HepG2 (cell line): ENCODE measurements around the gene TMED6. TPM values are rescaled to one million over a fixed set of nuclear protein-coding genes. Genes with fewer than 3 reads are reported as not detected.

Source experiments
- ATAC-seq: fragments of 200-7000 bp; cut with Tn5 transposase; 3 replicates; pipeline ENCODE4 v1.9.1; 2020; ENCODE audit warnings: mild to moderate bottlenecking, moderate library complexity
- BruUV-seq: library from RNA; stranded (reverse); fragments of 400-500 nt; replicated peaks from 2 replicates; lab custom pipeline; 2021; lab: Mats Ljungman, UMichigan
- CTCF ChIA-PET: fragments of 300-600 bp; formaldehyde crosslinking; extraction: SDS; loops from one replicate; lab custom pipeline; 2021; ENCODE audit warnings: low total read pairs, inconsistent platforms, low intra/inter-chr PET ratio; lab: Yijun Ruan, JAX
- POLR2A ChIA-PET: fragments of 350-600 bp; sonication (Branson Sonifier 250); formaldehyde crosslinking; loops from one replicate; lab custom pipeline; 2020; ENCODE audit warnings: antibody characterized with exemption, inconsistent platforms; lab: Yijun Ruan, JAX
- DNase-seq: peaks from one replicate; pipeline ENCODE4 v3.0.0-alpha.2; 2015; ENCODE audit warnings: low spot score
- FAIRE-seq: peaks from 3 replicates; lab custom pipeline; 2011; peaks lifted over from hg19 to GRCh38; lab: Jason Lieb, UNC
- H2AFZ ChIP-seq: one replicate; pipeline ENCODE4 v1.6.1; 2011; ENCODE audit warnings: low read length, inconsistent platforms
- H3K27ac ChIP-seq: fragments of 300-600 bp; 3 replicates; pipeline ENCODE4 v1.8.0; 2011; ENCODE audit warnings: mixed run types, mild to moderate bottlenecking, mixed read lengths, low read length, inconsistent platforms; ENCODE audit not compliant: insufficient read depth; ENCODE audit errors: extremely low read length
- H3K27me3 ChIP-seq, 2 experiments: fragments of 200-600 bp in 1 of 2; 2 replicates in 1 of 2; 3 replicates in 1 of 2; pipeline versions ENCODE4 v1.6.0 to v1.8.0; 2011; ENCODE audit warnings: low read length in 2 of 2, mild to moderate bottlenecking in 2 of 2, moderate library complexity in 2 of 2, inconsistent platforms in 1 of 2; ENCODE audit not compliant: insufficient read depth in 2 of 2, control insufficient read depth in 1 of 2
- H3K36me3 ChIP-seq, 2 experiments: fragments of 200-600 bp in 1 of 2; replicated peaks in 1 of 2; 2 replicates in 1 of 2; 3 replicates in 1 of 2; pipeline versions ENCODE4 v1.5.1 to v1.8.0; 2011; ENCODE audit warnings: low read length in 2 of 2, inconsistent platforms in 1 of 2; ENCODE audit not compliant: insufficient read depth in 2 of 2, control insufficient read depth in 1 of 2
- H3K4me1 ChIP-seq: 2 replicates; pipeline ENCODE4 v1.5.1; 2012; ENCODE audit warnings: low read length, inconsistent platforms; ENCODE audit not compliant: insufficient read depth
- H3K4me2 ChIP-seq: 2 replicates; pipeline ENCODE4 v1.6.0; 2011; ENCODE audit warnings: low read depth, low read length, inconsistent platforms
- H3K4me3 ChIP-seq, 3 experiments: fragments of 200-600 bp in 1 of 3; sonication (generic), shearing (Covaris generic) in 1 of 3; replicated peaks in 1 of 3; 2 replicates each; pipeline ENCODE4 v1.5.1; 2011 to 2016; ENCODE audit warnings: low read length in 3 of 3, inconsistent platforms in 2 of 3, low read depth in 2 of 3, mild to moderate bottlenecking in 2 of 3, control low read depth in 1 of 3, mixed read lengths in 1 of 3; ENCODE audit not compliant: insufficient read depth in 1 of 3
- H3K79me2 ChIP-seq: one replicate; pipeline ENCODE4 v1.6.1; 2011; ENCODE audit warnings: low read length, inconsistent platforms; ENCODE audit not compliant: insufficient read depth
- H3K9ac ChIP-seq: 2 replicates; pipeline ENCODE4 v1.6.0; 2011; ENCODE audit warnings: mild to moderate bottlenecking, low read depth, low read length, inconsistent platforms; ENCODE audit not compliant: insufficient read depth
- H3K9me3 ChIP-seq: 2 replicates; pipeline ENCODE4 v1.5.1; 2012; ENCODE audit warnings: mild to moderate bottlenecking, low read length
- H4K20me1 ChIP-seq: 2 replicates; pipeline ENCODE4 v1.6.0; 2011; ENCODE audit warnings: inconsistent platforms, mild to moderate bottlenecking, low read length, moderate library complexity; ENCODE audit not compliant: insufficient read depth
- FOXP1 ChIP-seq, 2 experiments: fragments of 450-650 bp in 1 of 2; IDR thresholded peaks; 2 replicates each; pipeline ENCODE4 v1.6.1; 2017 to 2018; ENCODE audit warnings: antibody characterized with exemption in 1 of 2
- HDAC1 ChIP-seq: sonication (generic); formaldehyde crosslinking; IDR thresholded peaks from 2 replicates; pipeline ENCODE4 v1.5.1; 2020; ENCODE audit warnings: mild to moderate bottlenecking, missing genetic modification reagents
- JUND ChIP-seq: sonication (generic); formaldehyde crosslinking; IDR thresholded peaks from 2 replicates; pipeline ENCODE4 v1.8.0; 2022; ENCODE audit warnings: mild to moderate bottlenecking, missing genetic modification reagents
- ZMYM3 ChIP-seq: sonication (generic); formaldehyde crosslinking; IDR thresholded peaks from 2 replicates; pipeline ENCODE4 v1.5.1; 2020; ENCODE audit warnings: mild to moderate bottlenecking, missing genetic modification reagents
- ZNF317 ChIP-seq: sonication (generic); formaldehyde crosslinking; IDR thresholded peaks from 2 replicates; pipeline ENCODE4 v1.5.0; 2020; ENCODE audit warnings: mild to moderate bottlenecking, missing genetic modification reagents
- ZNF552 ChIP-seq: sonication (generic); formaldehyde crosslinking; IDR thresholded peaks from 2 replicates; pipeline ENCODE4 v1.9.0; 2022; ENCODE audit warnings: missing genetic modification reagents, mild to moderate bottlenecking, borderline replicate concordance
- WGBS: methylation state at CpG from one replicate; pipeline ENCODE4 v1.1.6; 2017; ENCODE audit warnings: low lambda C conversion rate; 5-methylcytosine and 5-hydroxymethylcytosine counted together
- in situ Hi-C: cut with HindIII; loops from 2 replicates; pipeline ENCODE4 v1.10.0; 2017; ENCODE audit warnings: low pct_unique_long_range_greater_than_20kb; ENCODE audit not compliant: extremely low pct_ligation_motif_present
- intact Hi-C: fragments of 100-400 bp; cut with micrococcal nuclease; formaldehyde crosslinking; loops from one replicate; pipeline ENCODE4 v1.10.0; 2022; ENCODE audit not compliant: unreplicated experiment
- polyA plus RNA-seq, 8 experiments: library from polyadenylated mRNA; depleted of rRNA in 3 of 8; stranded (reverse) in 7 of 8; unstranded in 1 of 8; fragments of >200 nt; fragmentation: Illumina TruSeq in 4 of 8; extraction: Trizol in 4 of 8; gene quantifications; 2 replicates each; pipeline versions ENCODE4 v1.2.1 to v1.2.3, GENCODE V29; 2011 to 2016; ENCODE audit warnings: low read depth in 4 of 8, missing spikeins in 1 of 8, mixed read lengths in 1 of 8; ENCODE audit not compliant: insufficient read depth in 1 of 8
- total RNA-seq, 5 experiments: library from RNA; depleted of rRNA; stranded (reverse); fragments of >200 nt; fragmentation: Illumina TruSeq; extraction: Trizol; gene quantifications; 2 replicates each; pipeline ENCODE4 v1.2.3, GENCODE V29; 2016; ENCODE audit warnings: low read depth in 1 of 5
- TF ChIP-seq, protein P1 (sequence below): sonication (generic); formaldehyde crosslinking; IDR thresholded peaks from 2 replicates; pipeline ENCODE4 v1.8.1; 2023; ENCODE audit warnings: mild to moderate bottlenecking, inconsistent platforms, moderate library complexity, missing genetic modification reagents, borderline replicate concordance
- TF ChIP-seq, protein P2 (sequence below): IDR thresholded peaks from 2 replicates; pipeline ENCODE4 v1.6.1; 2016; ENCODE audit warnings: missing compliant biosample characterization, missing genetic modification reagents, borderline replicate concordance
- TF ChIP-seq, protein P3 (sequence below): sonication (generic); formaldehyde crosslinking; IDR thresholded peaks from 2 replicates; pipeline ENCODE4 v1.8.0; 2022; ENCODE audit warnings: missing genetic modification reagents, mild to moderate bottlenecking, inconsistent platforms, borderline replicate concordance

TMED6 gene
- total and polyA plus RNA-seq, 2 of the 13 experiments (the other 11 are each of a cell fraction or from before 2014, with no cell fraction given): 9.8 to 14.4 TPM

DNA sequence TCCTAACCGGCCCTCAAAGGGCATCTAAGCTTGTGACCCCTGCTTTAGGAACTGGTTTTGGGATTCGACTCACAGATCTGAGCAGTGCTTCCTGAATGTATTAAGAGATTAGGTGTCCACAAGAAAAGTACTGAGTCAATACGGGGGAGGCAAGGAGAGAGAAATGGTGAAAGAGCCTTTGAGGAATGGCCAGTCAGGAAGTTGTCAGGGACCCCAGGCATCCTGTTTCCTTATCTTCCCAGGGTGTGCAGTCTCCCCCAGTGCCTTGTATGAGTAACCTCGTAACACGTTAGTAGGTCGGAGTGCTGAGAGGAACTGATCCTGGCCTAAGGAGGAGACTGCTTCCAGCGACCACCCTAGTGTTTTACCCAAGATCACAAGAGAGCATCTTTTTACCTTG lies 16.4 kb upstream of the TMED6 start (continued):
- no peak for TF ChIP-seq JUND (CRISPR knock-in tag)
- TF ChIP-seq, all 625 proteins: peak for 0

DNA sequence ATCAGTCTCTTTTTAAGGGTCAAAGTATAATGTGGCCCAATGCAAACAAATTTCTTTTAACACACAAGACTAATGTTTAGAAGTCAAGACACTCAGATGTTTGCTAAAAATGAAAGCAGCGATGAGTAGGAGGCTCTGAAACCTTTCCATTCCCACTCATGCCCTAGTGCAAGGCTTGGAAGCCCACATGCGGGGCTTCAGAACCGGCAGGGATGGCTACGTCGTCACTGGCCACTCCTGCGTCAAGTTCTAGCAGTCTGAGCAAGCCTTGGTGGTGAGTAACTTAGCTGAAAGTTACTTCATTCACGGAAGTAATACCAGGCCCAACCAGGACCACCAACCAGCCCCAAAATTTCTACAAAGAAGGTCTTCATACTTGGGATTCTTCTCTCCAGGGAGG lies 14.8 kb upstream of the TMED6 start:
- TF ChIP-seq ZMYM3 (CRISPR knock-in tag) (no peak), ZNF317 (CRISPR knock-in tag) (no peak), ZNF552 (CRISPR knock-in tag) (no peak), HDAC1 (CRISPR knock-in tag) (no peak), FOXP1 (IDR thresholded peaks at IDR 0.05) (no peak), FOXP1 (CRISPR knock-in tag; IDR thresholded peaks at IDR 0.05) (no peak)
- TF ChIP-seq, protein P1, sequence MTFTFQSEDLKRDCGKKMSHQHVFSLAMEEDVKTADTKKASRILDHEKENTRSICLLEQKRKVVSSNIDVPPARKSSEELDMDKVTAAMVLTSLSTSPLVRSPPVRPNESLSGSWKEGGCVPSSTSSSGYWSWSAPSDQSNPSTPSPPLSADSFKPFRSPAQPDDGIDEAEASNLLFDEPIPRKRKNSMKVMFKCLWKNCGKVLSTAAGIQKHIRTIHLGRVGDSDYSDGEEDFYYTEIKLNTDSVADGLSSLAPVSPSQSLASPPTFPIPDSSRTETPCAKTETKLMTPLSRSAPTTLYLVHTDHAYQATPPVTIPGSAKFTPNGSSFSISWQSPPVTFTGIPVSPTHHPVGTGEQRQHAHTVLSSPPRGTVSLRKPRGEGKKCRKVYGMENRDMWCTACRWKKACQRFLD (CRISPR knock-in tag): no peak
- TF ChIP-seq, protein P2, sequence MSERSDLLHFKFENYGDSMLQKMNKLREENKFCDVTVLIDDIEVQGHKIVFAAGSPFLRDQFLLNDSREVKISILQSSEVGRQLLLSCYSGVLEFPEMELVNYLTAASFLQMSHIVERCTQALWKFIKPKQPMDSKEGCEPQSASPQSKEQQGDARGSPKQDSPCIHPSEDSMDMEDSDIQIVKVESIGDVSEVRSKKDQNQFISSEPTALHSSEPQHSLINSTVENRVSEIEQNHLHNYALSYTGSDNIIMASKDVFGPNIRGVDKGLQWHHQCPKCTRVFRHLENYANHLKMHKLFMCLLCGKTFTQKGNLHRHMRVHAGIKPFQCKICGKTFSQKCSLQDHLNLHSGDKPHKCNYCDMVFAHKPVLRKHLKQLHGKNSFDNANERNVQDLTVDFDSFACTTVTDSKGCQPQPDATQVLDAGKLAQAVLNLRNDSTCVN (CRISPR knock-in tag): no peak
- TF ChIP-seq, protein P3, sequence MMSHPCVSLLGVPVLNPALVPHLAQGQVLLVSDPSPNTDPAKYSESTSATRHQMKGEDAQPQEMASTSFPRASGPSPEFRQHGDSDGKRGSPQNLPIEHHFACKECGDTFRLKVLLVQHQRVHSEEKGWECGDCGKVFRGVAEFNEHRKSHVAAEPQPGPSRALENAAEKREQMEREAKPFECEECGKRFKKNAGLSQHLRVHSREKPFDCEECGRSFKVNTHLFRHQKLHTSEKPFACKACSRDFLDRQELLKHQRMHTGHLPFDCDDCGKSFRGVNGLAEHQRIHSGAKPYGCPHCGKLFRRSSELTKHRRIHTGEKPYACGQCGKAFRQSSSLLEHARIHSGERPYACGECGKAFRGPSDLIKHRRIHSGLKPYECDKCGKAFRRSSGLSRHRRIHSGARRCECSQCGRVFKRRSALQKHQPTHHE: no peak
- no TSS peak for BruUV-seq
- H3K4me3 ChIP-seq: no peak overlapping the region
- peaks cover 16% of the 10 kb centered on the region for H3K4me1 ChIP-seq
- H3K4me2 ChIP-seq: no peak overlapping the region
- intact Hi-C loops (no loop called here), in situ Hi-C loops (no loop called here)
- ChIA-PET CTCF (no interaction called here), POLR2A (no interaction called here)
- DNase-seq (no peak), ATAC-seq (no peak), FAIRE-seq (no peak)
- no peak overlapping the region for H3K27ac ChIP-seq
- H3K27me3 ChIP-seq: no peaks in the 10 kb centered on the region
- no peaks in the 10 kb centered on the region for H3K79me2 ChIP-seq
- WGBS: 92% methylated on average over 7 of the region's 7 CpGs
- H3K9me3 ChIP-seq: no peaks in the 10 kb centered on the region
- H2AFZ ChIP-seq: no peak overlapping the region
- H4K20me1 ChIP-seq: no peaks in the 10 kb centered on the region
- H3K9ac ChIP-seq: no peak overlapping the region
- H3K36me3 ChIP-seq: peaks cover 33 to 60% of the 10 kb centered on the region in 2 experiments
